Adrenal gland (tissue), 12 donors: ENCODE results near the gene LNPEP. TPM values are rescaled to one million over a fixed set of nuclear protein-coding genes. Genes with fewer than 3 reads are reported as not detected.
A peak's percentile ranks its signal among the peaks of the same experiment; 100 is the strongest.

Experiments
- DNase-seq, 7 donors: peaks; one replicate each; pipeline ENCODE4 v3.0.0-alpha.2; 2019 to 2020
- H3K27ac ChIP-seq, 5 donors: fragments of 200-600 bp; sonication (generic) in 4 of 5; 1 replicate in 3 of 5; 2 replicates in 2 of 5; pipeline versions ENCODE4 v1.5.1 to v1.8.0; 2016 to 2020; ENCODE audit warnings: mild to moderate bottlenecking in 1 of 5
- H3K27me3 ChIP-seq: fragments of 200-600 bp; 2 replicates; pipeline ENCODE4 v1.8.0; 2021
- H3K36me3 ChIP-seq, 2 donors: fragments of 200-600 bp; replicated peaks in 1 of 2; 1 replicate in 1 of 2; 2 replicates in 1 of 2; pipeline versions ENCODE4 v1.5.1 to v1.8.0; 2018 to 2022
- H3K4me1 ChIP-seq, 2 donors: fragments of 200-600 bp; replicated peaks in 1 of 2; 1 replicate in 1 of 2; 2 replicates in 1 of 2; pipeline versions ENCODE4 v1.5.1 to v1.8.0; 2018 to 2021
- H3K4me3 ChIP-seq, 4 donors: fragments of 200-600 bp; sonication (generic) in 3 of 4; one replicate each; pipeline ENCODE4 v1.5.1; 2016 to 2018
- H3K9me3 ChIP-seq, 3 donors: fragments of 200-600 bp; sonication (generic) in 1 of 3; replicated peaks in 1 of 3; 1 replicate in 2 of 3; 2 replicates in 1 of 3; pipeline versions ENCODE4 v1.5.1 to v1.8.0; 2016 to 2021
- POLR2A ChIP-seq, 2 donors: fragments of 450-650 bp; IDR thresholded peaks; one replicate each; pipeline ENCODE4 v1.6.1; 2017; ENCODE audit warnings: antibody characterized with exemption in 2 of 2, mild to moderate bottlenecking in 2 of 2, moderate library complexity in 1 of 2
- WGBS, 4 donors: extraction: QIAGEN DNeasy Blood & Tissue Kit in 2 of 4; methylation state at CpG; one replicate each; pipeline versions ENCODE4 v1.1.5 to v1.1.7; 2013 to 2017; 5-methylcytosine and 5-hydroxymethylcytosine counted together
- intact Hi-C, 2 donors: fragments of 100-400 bp; cut with DNase I; formaldehyde crosslinking; loops; one replicate each; pipeline versions ENCODE4 v1.14.1 to v1.15.0; 2022 to 2023
- polyA plus RNA-seq, 3 donors: library from polyadenylated mRNA; stranded (reverse); fragments of 200-250 nt in 2 of 3; fragments of 350-450 nt in 1 of 3; fragmentation: Illumina TruSeq in 1 of 3; extraction: RNeasy Lipid Tissue Mini Kit (QIAGEN cat#74804) in 1 of 3; gene quantifications; one replicate each; pipeline ENCODE4 v1.2.3, GENCODE V29; 2013 to 2014
- total RNA-seq, 9 donors: library from RNA; depleted of rRNA in 4 of 9; stranded (reverse); fragments of >200 nt in 4 of 9; fragments of 120-200 nt in 1 of 9; fragmentation: NEBNext Ultra II Directional in 1 of 9; extraction: Animal tissue kit (Norgen Biotek cat#: 25700) in 1 of 9; gene quantifications; one replicate each; pipeline versions ENCODE4 v1.1.0 to v1.2.4, GENCODE V29; 2013 to 2023
- TF ChIP-seq, protein P1 (sequence below), 6 experiments: fragments of 450-650 bp in 4 of 6; fragments of 200-600 bp in 2 of 6; sonication (generic) in 1 of 6; IDR thresholded peaks; 1 replicate in 5 of 6; 2 replicates in 1 of 6; pipeline versions ENCODE4 v1.5.1 to v1.8.0; 2016 to 2021; ENCODE audit warnings: antibody characterized with exemption in 6 of 6, mild to moderate bottlenecking in 2 of 6, moderate library complexity in 1 of 6
- donor health status: healthy with polysubstance abuse.
- donor health status: Bipolar disorder and iron deficiency.
- donor health status: DM: yes; HTN: yes; CAD: no.
- donor health status: DM: no; HTN: no; CAD: no.
- donor health status: DM: no; HTN: no; CAD: no.
- donor health status: DM: yes; HTN: yes; CAD: no.

LNPEP gene
- total and polyA plus RNA-seq, 12 donors: 2.3 to 35.4 (median 20.8) TPM

DNA sequence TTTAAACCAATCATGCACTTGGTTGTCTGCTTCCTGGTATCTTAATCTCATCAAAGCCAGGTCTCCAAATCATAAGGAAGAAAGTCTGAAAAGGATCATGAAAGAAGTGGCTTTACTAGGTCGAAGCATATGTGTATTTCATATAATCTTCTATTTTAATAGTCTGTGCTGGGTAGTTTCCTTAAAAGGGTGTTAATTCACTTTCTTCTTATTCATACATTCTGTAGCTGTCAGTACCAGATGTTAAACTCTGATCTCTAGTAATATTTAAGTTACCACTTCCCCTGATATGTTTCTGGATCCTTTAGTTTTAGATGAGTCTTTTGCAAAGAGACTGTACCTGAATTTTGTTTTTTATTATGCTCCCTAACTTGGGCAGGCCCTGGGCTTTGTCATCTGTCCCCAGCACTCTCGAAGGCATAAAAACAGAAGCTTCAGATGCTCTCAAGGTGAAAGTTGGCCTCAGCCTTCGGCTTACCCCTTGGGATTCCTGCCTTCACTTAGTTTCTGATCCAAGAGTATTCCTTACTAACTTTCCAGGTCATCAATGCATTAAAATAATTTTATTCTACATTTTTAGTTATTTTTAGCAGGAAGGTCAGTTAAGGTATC, 15.0 kb upstream of the LNPEP start:
- intact Hi-C loops: loop anchor here in 1 of 2 donors (10.0 kb wide), 1 partner anchor 46 kb away; the partner anchor contains the start of gene ERAP2
- Histone ChIP-seq H3K4me1 (no peaks in the 10 kb centered on the region), H3K27me3 (no peaks in the 10 kb centered on the region), H3K27ac (no peak overlapping the region), H3K36me3 (no peaks in the 10 kb centered on the region), H3K9me3 (no peaks in the 10 kb centered on the region), H3K4me3 (no peak overlapping the region)
- DNase-seq: no peak
- 68 to 80% (median 76%) methylated on average over 3 of the region's 3 CpGs for WGBS, 4 donors
- TF ChIP-seq POLR2A (IDR thresholded peaks at IDR 0.05): no peak
- TF ChIP-seq, protein P1, sequence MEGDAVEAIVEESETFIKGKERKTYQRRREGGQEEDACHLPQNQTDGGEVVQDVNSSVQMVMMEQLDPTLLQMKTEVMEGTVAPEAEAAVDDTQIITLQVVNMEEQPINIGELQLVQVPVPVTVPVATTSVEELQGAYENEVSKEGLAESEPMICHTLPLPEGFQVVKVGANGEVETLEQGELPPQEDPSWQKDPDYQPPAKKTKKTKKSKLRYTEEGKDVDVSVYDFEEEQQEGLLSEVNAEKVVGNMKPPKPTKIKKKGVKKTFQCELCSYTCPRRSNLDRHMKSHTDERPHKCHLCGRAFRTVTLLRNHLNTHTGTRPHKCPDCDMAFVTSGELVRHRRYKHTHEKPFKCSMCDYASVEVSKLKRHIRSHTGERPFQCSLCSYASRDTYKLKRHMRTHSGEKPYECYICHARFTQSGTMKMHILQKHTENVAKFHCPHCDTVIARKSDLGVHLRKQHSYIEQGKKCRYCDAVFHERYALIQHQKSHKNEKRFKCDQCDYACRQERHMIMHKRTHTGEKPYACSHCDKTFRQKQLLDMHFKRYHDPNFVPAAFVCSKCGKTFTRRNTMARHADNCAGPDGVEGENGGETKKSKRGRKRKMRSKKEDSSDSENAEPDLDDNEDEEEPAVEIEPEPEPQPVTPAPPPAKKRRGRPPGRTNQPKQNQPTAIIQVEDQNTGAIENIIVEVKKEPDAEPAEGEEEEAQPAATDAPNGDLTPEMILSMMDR (IDR thresholded peaks at IDR 0.05): no peak

DNA sequence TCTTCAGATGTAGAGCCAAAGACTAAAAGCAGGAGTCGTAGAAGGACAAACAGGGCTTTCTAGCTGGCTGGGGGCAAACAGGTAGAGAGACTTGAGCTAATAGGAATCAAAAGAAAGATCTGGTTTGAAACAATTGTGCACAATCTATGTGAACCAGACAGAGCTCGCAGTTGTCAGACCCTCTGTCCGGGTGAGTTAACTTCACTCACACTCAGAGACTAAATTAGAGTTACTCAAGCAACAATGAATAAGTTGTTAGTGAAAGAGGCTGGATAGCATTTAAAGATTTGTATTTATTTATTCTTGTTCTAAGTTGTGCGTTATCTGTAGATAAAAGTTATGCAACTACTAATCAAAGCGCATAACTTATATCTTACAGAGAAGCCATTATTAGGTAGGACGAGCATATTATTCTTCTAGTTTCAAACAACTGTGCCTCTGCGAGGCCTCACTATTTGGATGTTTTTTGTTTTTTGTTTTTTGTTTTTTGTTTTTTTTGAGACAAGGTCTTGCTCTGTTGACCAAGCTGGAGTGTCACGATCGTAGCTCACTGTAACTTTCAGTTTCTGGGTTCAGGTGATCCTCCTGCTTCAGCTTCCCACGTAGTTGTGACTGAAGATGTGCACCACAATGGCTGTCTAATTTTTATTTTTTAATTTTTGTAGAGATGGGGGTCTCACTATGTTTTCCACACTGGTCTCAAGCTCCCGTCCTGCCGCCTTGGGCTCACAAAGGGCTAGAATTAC, 13.2 kb upstream of the LNPEP start:
- Histone ChIP-seq H3K27ac (no peak overlapping the region), H3K4me3 (no peak overlapping the region), H3K9me3 (no peaks in the 10 kb centered on the region), H3K36me3 (no peaks in the 10 kb centered on the region), H3K4me1 (no peaks in the 10 kb centered on the region), H3K27me3 (no peaks in the 10 kb centered on the region)
- TF ChIP-seq POLR2A (IDR thresholded peaks at IDR 0.05): no peak
- intact Hi-C loops: loop anchor here in 1 of 2 donors (10.0 kb wide), 1 partner anchor 48 kb away; the partner anchor contains the start of gene ERAP2
- DNase-seq: no peak
- 87 to 95% (median 93%) methylated on average over 12 of the region's 12 CpGs for WGBS, 4 donors

DNA sequence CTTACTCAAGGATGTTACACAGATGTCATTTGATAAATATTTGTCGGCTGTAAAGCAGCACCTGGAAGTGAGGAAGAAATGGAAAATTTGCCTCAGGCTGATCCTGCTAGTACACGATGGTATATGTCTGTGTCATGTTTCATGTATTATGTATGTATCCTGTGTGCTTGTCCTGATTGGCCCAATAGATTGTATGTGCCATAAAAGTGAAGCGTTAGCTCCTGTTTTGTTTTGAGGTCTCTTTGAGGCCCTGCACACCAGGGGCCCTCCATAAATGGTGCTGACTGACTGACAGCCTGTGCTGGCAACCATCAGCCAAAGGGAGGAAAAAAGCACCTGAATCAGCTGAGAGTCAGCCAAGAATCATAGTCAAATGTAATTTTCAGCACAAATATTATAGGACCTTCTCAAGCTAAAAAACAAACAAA, 11.8 kb upstream of the LNPEP start:
- Histone ChIP-seq H3K4me1 (no peaks in the 10 kb centered on the region), H3K36me3 (no peaks in the 10 kb centered on the region), H3K27ac (peak overlapping the region in 1 of 5 donors; percentile 5), H3K4me3 (no peak overlapping the region), H3K27me3 (no peaks in the 10 kb centered on the region), H3K9me3 (no peaks in the 10 kb centered on the region)
- no peak for DNase-seq
- WGBS, 4 donors: 58 to 73% (median 66%) methylated on average over 3 of the region's 3 CpGs
- intact Hi-C loops: loop anchor here in 1 of 2 donors (10.0 kb wide), 1 partner anchor 49 kb away; the partner anchor contains the start of gene ERAP2
- TF ChIP-seq, protein P1 (IDR thresholded peaks at IDR 0.05): no peak
- TF ChIP-seq POLR2A (IDR thresholded peaks at IDR 0.05): no peak

DNA sequence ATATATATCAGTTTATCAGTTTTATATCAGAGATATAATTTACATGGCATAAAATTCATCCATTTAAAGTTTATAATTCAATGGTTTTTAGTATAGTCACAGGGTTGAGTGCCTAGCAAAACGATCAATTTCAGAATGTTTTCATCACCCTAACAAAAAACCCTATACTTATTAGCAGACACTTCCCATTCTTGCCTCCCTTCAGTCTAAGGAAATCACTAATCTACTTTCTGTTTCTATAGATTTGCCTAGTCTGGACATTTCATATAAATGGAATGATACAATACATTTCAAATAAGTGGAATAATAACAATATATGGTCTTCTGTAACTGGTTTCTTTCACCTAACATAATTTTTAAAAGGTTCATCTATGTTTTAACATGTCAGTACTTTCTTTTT, 9.6 kb upstream of the LNPEP start:
- Histone ChIP-seq H3K27ac (no peak overlapping the region), H3K9me3 (no peaks in the 10 kb centered on the region), H3K27me3 (no peaks in the 10 kb centered on the region), H3K36me3 (no peaks in the 10 kb centered on the region), H3K4me1 (no peaks in the 10 kb centered on the region), H3K4me3 (no peak overlapping the region)
- DNase-seq: no peak
- WGBS, 4 donors: 76 to 87% (median 78%) methylated on average over 1 of the region's 1 CpG
- TF ChIP-seq, protein P1 (IDR thresholded peaks at IDR 0.05): no peak
- no peak for TF ChIP-seq POLR2A (IDR thresholded peaks at IDR 0.05)
- intact Hi-C loops: loop anchor here in 1 of 2 donors (10.0 kb wide), 1 partner anchor 51 kb away; the partner anchor contains the start of gene ERAP2
